Measurements from ENCODE around the gene SLC9A1. TPM values are rescaled to one million over a fixed set of nuclear protein-coding genes. Genes with fewer than 3 reads are reported as not detected.

Gene SLC9A1
- total and polyA plus RNA-seq, 10 of the 15 experiments (the other 5 are each of a cell fraction or from before 2014, with no cell fraction given) = 0.87 to 21.4 (median 4.3) TPM

DNA sequence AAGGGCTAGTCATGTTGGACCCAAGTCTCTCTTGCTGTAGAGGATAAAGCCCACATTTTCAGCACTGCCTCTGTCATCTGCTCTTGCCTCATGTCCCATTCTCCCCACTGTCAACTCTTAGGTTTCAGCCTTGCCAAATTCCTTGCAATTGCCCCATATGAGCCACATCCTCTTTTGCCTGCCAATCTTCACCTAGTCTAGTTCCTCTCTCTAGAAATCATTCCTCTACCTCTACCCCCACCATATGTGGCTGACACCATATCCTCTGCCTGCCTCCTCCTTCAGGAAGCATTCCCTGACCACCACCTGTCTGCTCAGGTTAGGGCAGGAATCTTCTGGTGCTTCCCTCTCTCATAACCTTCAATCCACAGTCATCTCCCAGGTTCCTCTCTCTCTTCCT is 38.2 kb downstream of the SLC9A1 start (continued):
- TF ChIP-seq, protein P1, sequence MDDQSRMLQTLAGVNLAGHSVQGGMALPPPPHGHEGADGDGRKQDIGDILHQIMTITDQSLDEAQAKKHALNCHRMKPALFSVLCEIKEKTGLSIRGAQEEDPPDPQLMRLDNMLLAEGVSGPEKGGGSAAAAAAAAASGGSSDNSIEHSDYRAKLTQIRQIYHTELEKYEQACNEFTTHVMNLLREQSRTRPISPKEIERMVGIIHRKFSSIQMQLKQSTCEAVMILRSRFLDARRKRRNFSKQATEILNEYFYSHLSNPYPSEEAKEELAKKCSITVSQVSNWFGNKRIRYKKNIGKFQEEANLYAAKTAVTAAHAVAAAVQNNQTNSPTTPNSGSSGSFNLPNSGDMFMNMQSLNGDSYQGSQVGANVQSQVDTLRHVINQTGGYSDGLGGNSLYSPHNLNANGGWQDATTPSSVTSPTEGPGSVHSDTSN (IDR thresholded peaks at IDR 0.05; ENCODE audit: insufficient replicate concordance, low read depth, low read length) = no peak
- no peak for TF ChIP-seq ZNF207 (IDR thresholded peaks at IDR 0.05; ENCODE audit: borderline replicate concordance)
- TF ChIP-seq CHD4 (IDR thresholded peaks at IDR 0.05) = no peak
- no peak for TF ChIP-seq IKZF2 (IDR thresholded peaks at IDR 0.05)
- TF ChIP-seq ZNF24 (IDR thresholded peaks at IDR 0.05) = no peak
- TF ChIP-seq, protein P2, sequence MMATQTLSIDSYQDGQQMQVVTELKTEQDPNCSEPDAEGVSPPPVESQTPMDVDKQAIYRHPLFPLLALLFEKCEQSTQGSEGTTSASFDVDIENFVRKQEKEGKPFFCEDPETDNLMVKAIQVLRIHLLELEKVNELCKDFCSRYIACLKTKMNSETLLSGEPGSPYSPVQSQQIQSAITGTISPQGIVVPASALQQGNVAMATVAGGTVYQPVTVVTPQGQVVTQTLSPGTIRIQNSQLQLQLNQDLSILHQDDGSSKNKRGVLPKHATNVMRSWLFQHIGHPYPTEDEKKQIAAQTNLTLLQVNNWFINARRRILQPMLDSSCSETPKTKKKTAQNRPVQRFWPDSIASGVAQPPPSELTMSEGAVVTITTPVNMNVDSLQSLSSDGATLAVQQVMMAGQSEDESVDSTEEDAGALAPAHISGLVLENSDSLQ (IDR thresholded peaks at IDR 0.05) = peak; percentile 77
- no peak for TF ChIP-seq ASH2L (IDR thresholded peaks at IDR 0.05; ENCODE audit: borderline replicate concordance, low read depth)

DNA sequence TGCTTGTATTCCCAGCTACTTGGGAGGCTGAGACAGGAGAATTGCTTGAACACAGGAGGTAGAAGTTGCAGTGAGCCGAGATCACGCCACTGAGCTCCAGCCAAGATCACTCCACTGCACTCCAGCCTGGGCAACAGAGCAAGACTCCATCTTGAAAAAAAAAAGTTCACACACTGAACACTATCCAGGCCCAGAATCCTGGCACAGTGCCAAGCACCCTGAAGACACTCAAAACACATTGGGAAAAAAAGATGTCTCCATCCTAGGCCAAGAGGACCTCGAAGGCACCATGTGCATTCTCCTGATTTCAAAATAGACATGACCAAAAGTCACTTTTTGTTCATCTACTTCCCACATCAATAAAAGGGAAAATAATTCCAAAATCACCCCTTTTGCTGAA is 38.7 kb downstream of the SLC9A1 start:
- no peak for FAIRE-seq
- WGBS (ENCODE audit: insufficient coverage, insufficient replicate concordance, low lambda C conversion rate, missing lambda C conversion rate) = 96% methylated on average over 3 of the region's 3 CpGs
- ChIA-PET POLR2A (interaction anchor here (1.0 to 1.1 kb wide), 2 partner anchors 20 to 22 kb away, joined by 3 to 4 read pairs; no protein-coding TSS in a partner anchor), SMC1A (ENCODE audit: uncharacterized antibody, unreplicated experiment) (interaction anchor here (1.1 to 2.0 kb wide), 3 partner anchors 14 to 168 kb away, joined by 3 to 4 read pairs (median 4); no protein-coding TSS in a partner anchor), RAD21 (ENCODE audit: unreplicated experiment) (no interaction called here), CTCF (interaction anchor here (1.5 to 2.7 kb wide), 3 partner anchors 14 to 168 kb away, joined by 6 to 10 read pairs (median 7); partner anchors contain the start of gene SLC9A1)
- TF ChIP-seq WRNIP1 (IDR thresholded peaks at IDR 0.05; ENCODE audit: borderline replicate concordance, low read depth, low read length) (no peak), HDGF (IDR thresholded peaks at IDR 0.05) (no peak), SMAD1 (IDR thresholded peaks at IDR 0.05; ENCODE audit: low read depth, partially characterized antibody) (peak; percentile 65)
- TF ChIP-seq, protein P3, sequence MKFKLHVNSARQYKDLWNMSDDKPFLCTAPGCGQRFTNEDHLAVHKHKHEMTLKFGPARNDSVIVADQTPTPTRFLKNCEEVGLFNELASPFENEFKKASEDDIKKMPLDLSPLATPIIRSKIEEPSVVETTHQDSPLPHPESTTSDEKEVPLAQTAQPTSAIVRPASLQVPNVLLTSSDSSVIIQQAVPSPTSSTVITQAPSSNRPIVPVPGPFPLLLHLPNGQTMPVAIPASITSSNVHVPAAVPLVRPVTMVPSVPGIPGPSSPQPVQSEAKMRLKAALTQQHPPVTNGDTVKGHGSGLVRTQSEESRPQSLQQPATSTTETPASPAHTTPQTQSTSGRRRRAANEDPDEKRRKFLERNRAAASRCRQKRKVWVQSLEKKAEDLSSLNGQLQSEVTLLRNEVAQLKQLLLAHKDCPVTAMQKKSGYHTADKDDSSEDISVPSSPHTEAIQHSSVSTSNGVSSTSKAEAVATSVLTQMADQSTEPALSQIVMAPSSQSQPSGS (IDR thresholded peaks at IDR 0.05; ENCODE audit: low read length) = no peak
- in situ Hi-C loops (cut with MboI) = no loop called here
- Histone ChIP-seq H3K36me3 (ENCODE audit: control insufficient read depth in 2 of 2, insufficient read depth in 2 of 2, low read length in 1 of 2) (peaks cover 0 to 5% of the 10 kb centered on the region in 2 experiments; a peak in 3 of 4 replicates), H2AFZ (ENCODE audit: control insufficient read depth, low read depth, low read length) (no peak overlapping the region), H3K4me3 (no peak overlapping the region), H4K20me1 (ENCODE audit: control insufficient read depth, insufficient read depth) (no peaks in the 10 kb centered on the region), H3K9ac (ENCODE audit: control insufficient read depth, insufficient read depth, low read length) (no peak overlapping the region), H3K9me3 (replicated peaks; ENCODE audit: control insufficient read depth, insufficient read depth, low read length) (no peaks in the 10 kb centered on the region), H3K27ac (ENCODE audit: control insufficient read depth, insufficient read depth) (no peak overlapping the region), H3K4me2 (ENCODE audit: control insufficient read depth, insufficient read depth) (no peak overlapping the region), H3K27me3 (replicated peaks in 1 of 2; ENCODE audit: control insufficient read depth in 2 of 2, insufficient read depth in 2 of 2, low read length in 1 of 2) (no peaks in the 10 kb centered on the region), H3K79me2 (ENCODE audit: control insufficient read depth, insufficient read depth, low read length) (no peaks in the 10 kb centered on the region), H3K4me1 (ENCODE audit: control insufficient read depth, insufficient read depth, low read length) (peaks cover 11% of the 10 kb centered on the region)
- DNase-seq (ENCODE audit: low read depth, low spot score) = no peak
- no peak for ATAC-seq
- no TSS peak for BruUV-seq (replicated peaks)
- intact Hi-C loops (cut with micrococcal nuclease; ENCODE audit: unreplicated experiment) = no loop called here

All from GM12878 (cell line).